ENCODE data around the gene IER3IP1.
"Not testable (repeated sequence)": the region's sequence is repeated elsewhere in the genome, so short reads cannot be mapped to it uniquely, and the experiment has no call there.

Gene IER3IP1

DNA sequence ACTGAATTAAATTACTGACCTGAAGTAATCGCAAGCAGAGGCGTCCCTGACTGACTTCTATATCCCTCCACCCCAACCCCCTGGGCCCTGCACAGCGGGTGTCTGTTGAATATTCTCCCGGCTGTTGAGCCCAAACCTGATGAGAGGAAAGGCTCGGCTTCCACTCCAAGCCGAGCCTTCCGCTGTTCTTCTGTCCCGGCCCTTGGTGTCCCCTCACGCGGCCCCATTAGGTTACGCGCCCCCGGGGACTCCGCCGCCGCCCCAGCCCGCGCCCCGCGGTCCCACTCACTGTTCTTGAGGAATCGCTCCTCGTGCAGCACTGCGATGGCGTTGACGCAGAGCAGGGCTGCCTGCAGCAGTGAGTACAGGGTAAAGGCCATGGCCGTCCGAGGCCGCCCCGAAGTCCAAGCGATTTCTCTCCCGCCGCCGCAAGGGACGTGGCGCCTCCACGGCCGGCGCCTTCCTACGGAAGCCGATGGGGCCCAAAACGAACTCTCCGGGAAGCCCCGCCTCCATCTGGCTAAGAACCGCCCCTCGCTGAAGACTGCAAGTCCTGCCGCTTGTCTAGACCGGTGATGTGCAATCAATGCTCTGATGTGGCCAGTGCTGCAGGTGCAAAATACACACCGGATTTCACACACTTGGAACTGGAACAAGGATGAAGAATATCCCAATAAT lies at the start of gene IER3IP1:
Gene IER3IP1 (minus strand): TSS at position 467 of the 678 bp plus-strand sequence. CDS start 87 bp downstream, at position 380.
- DNase-seq (ENCODE audit: low spot score), result peak; percentile 96

DNA sequence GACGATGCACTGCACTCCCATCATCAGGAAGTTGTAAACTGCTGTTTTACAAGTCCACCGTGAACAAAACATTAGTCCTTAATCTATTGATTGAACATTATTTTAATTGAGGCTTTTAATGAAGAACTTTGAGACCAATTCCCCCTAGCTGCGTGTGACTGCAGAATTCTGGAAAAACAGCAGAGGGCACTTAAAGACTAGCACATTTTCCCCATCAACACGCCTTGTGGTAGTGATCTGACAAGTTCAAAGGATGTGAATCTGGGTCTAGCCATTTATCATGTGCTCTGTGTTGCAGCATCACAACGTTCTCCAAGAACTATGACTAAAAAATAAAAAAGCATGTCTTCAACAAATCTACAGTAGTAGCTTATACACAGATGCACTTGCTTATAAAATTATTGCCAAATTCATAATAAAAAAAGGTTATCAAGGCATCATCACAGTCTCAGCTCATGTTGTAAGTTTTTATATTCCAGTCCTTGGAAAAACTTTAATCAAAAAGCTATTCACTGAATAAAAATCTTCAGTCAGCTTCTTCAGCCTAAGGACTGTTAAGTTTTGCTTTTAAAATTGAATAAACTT lies 39.5 kb upstream of the IER3IP1 start:
- DNase-seq (ENCODE audit: low spot score), result no peak

DNA sequence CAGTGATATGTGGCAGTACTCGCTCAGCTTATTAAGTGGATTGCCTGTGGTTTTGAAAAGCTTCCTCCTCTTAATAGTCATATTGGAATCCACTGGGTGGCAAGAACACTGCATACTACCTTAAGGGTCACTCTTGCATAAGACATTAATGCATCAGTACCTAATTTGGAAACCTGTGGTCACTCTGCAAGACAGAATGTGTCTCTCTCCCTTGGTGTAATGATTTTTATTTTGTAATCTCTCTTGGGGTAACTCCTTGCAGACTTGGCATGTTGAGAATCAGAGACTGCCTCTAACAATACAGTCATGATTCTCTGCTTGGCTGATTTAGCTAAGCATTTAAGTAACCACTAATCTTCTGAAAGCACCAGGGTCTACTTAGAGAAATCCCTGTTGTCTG lies 33.0 kb upstream of the IER3IP1 start:
- DNase-seq (ENCODE audit: low spot score), result no peak

DNA sequence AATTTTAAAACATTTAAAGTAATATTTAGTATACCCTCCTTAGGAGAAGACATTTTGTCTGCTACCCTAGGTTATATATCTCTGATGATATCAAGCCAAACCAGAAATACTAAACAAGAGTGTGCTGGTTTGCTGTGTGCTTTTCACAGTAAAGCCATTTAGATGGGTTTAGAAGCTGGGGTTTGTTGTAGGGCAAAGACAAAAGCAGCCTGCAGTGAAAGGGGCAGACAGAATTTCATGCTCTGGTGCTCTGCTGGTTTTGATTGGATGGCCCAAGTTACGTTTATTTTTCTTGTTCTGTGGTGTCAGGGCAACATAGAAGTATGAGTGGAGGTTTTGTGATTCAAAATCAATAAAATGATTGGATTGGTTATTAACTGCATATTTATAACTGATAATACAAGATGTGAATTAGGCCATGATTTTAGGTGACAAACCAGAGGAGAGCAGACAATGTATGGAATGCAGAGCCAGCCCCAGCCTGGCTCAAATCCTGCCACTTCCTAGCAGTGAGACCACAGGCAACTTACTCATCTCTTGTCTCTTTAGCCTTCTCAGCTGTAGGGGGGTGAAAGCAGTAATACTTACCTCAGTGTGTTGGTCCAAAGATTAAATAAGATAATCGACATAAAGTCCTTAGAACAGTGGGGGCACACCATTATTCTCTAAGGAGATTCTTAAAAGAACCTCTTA lies 30.9 kb upstream of the IER3IP1 start:
- no peak for DNase-seq (ENCODE audit: low spot score)

- DNase-seq (ENCODE audit: low spot score), result peak; percentile 55
Observed at GRCh38 chr18:47204908-47205522, 28.9 kb upstream of the IER3IP1 start.

GRCh38 chr18:47203626-47204464 lies 27.7 kb upstream of the IER3IP1 start:
- no peak for DNase-seq (ENCODE audit: low spot score)

DNA sequence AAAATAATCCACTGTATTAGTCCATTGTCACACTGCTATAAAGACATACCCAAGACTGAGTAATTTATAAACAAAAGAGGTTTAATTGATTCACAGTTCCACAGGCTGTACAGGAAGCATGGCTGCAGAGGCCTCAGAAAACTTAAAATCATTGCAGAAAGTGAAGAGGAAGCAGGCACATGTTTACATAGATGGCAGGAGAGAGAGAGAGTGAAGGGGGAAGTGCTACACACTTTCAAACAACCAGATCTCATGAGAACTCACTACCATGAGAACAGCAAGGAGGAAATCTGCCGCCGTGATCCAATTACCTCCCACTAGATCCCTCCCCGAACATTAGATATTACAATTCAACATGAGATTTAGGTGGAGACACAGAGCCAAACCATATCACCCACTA lies 19.8 kb upstream of the IER3IP1 start:
- not testable (repeated sequence) for DNase-seq (ENCODE audit: low spot score)

DNA sequence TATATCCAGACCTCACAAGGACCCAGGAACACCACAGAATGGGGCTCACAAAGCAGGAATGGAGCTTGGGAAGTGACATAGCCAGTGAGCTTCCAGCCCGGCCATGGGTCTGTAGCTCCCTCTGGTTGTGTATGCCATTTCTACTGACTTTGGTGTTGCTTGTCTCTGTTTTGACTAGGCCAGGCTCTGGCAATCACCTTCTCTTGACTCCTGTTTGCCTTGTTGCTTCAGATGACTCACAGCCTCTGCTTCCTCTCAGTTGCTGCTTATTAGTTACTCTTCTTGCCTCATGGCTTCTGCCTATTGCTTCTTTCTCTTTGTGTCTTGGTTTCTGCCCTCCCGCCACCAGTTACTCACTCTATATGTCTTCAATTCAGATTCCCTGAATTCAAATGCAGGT lies 15.8 kb upstream of the IER3IP1 start:
- no peak for DNase-seq (ENCODE audit: low spot score)

GRCh38 chr18:47187721-47188120 lies 11.6 kb upstream of the IER3IP1 start:
- DNase-seq (ENCODE audit: low spot score), result no peak

GRCh38 chr18:47184419-47185050 lies 8.4 kb upstream of the IER3IP1 start:
- no peak for DNase-seq (ENCODE audit: low spot score)

DNA sequence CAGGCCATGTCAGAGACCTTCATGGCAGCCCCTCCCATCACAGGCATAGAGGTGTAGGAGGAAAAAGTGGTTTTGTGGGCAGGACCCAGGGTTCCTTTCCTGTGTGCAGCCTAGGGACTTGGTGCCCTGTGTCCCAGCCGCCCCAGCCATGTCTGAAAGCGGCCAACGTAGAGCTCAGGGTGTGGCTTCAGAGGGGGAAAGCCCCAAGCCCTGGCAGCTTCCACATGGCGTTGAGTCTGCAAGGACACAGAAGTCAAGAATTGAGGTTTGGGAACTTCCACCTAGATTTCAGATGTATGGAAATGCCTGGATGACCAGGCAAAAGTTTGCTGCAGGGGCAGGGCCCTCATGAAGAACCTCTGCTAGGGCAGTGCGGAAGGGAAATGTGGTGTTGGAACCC lies 6.0 kb upstream of the IER3IP1 start:
- not testable (repeated sequence) for DNase-seq (ENCODE audit: low spot score)

- DNase-seq (ENCODE audit: low spot score), result no peak
Observed at GRCh38 chr18:47180765-47181164, 4.6 kb upstream of the IER3IP1 start.

GRCh38 chr18:47179520-47179919 lies 3.4 kb upstream of the IER3IP1 start:
- DNase-seq (ENCODE audit: low spot score), result no peak

GRCh38 chr18:47175283-47175897 lies 774 bp downstream of the IER3IP1 start:
- peak; percentile 60 for DNase-seq (ENCODE audit: low spot score)

GRCh38 chr18:47174545-47175116 lies 1.5 kb downstream of the IER3IP1 start:
- no peak for DNase-seq (ENCODE audit: low spot score)

DNA sequence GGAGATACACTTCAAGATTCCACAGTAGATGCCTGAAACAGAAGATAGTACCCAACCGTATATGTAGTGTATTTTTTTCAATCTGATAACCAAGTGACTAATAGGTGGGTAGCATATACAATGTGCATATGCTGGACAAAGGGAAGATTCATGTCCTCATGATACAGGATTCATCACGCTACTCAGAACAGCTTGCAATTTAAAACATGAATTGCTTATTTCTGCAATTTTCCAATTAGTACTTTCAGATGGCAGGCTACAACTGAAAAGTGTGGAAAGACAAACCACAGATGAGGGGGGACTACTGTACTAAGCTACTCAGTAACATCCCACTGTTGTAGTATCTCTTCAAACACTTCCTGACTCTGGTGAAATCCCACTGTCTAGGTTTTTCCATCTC lies 3.7 kb downstream of the IER3IP1 start:
- no peak for DNase-seq (ENCODE audit: low spot score)

- DNase-seq (ENCODE audit: low spot score), result no peak
Observed at GRCh38 chr18:47168913-47169312, 7.3 kb downstream of the IER3IP1 start.

- DNase-seq (ENCODE audit: low spot score), result no peak
Observed at GRCh38 chr18:47168509-47168908, 7.7 kb downstream of the IER3IP1 start.

GRCh38 chr18:47166294-47166693 lies 9.9 kb downstream of the IER3IP1 start:
- no peak for DNase-seq (ENCODE audit: low spot score)

- no peak for DNase-seq (ENCODE audit: low spot score)
Observed at GRCh38 chr18:47163241-47163640, 12.9 kb downstream of the IER3IP1 start.

GRCh38 chr18:47160256-47160655 lies 15.9 kb downstream of the IER3IP1 start:
- no peak for DNase-seq (ENCODE audit: low spot score)

All from ecto neural progenitor cell (in vitro differentiated cells).